NCI-H82 treated with DMSO at 0.1 percent for 48 hours (cell line): ENCODE results near the gene BANP.
"Not testable (repeated sequence)": the region's sequence is repeated elsewhere in the genome, so short reads cannot be mapped to it uniquely, and the experiment has no call there.

Experiments
- DNase-seq: peaks from one replicate; lab custom pipeline; 2025; ENCODE audit not compliant: unreplicated experiment; lab: John Stamatoyannopoulos, UW

Gene BANP

DNA sequence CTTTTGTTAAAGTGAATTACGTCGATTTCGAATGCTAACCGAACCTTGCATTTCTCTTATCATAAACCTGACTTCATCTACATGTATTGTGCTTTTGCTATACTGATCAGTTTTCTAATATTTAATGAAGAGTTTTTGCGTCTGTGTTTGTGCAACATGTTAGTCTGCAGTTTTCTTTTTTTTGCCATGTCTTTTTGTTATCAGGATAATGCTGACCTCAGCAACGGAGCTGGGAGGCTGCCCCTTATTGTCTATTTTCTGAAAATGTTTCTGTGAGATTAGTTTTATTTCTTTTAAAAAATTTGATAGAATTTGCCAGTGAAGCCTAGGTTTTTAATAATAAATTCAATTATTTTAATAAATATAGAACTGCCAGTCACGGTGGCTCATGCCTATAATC is 40.9 kb downstream of the BANP start:
- DNase-seq: not testable (repeated sequence)

DNA sequence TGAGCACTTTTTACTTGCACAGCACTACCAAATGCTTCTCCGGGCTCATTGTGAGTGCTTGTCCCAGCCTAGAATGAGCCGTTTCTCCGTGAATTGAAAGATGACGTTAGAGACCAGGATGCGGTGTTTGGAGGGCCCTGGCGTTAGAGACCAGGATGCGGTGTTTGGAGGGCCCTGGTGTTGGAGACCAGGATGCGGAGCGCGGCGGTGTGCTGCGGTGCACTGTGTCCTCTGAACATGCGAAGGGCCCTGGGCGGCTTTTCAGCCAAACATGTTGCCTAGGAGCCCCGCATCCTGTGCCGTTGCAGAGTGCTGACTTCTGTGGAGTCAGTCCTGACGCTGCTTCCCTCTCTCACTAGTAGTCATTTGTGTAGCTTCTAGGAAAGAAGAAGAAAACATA is 42.7 kb downstream of the BANP start:
- DNase-seq: no peak

DNA sequence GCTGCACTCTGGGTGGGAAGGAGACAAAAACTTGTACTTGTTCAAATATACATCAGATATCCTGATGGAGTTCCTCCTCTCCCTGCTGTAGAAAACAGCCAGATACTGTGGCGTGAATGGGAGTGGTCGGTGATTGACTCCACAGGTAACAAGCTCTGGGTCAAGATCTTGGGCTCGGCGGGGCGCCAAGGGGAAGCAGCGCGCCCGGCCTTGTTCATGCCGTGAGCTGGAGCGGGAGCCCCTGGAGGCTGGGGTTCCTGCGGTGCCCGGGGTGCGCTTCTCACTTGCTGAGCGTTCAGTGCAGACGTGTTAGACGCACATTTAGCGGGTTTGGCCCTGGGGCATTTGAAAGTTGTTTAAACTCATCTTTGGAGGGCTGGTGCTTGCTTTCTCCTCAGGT is 44.4 kb downstream of the BANP start:
- DNase-seq: no peak

DNA sequence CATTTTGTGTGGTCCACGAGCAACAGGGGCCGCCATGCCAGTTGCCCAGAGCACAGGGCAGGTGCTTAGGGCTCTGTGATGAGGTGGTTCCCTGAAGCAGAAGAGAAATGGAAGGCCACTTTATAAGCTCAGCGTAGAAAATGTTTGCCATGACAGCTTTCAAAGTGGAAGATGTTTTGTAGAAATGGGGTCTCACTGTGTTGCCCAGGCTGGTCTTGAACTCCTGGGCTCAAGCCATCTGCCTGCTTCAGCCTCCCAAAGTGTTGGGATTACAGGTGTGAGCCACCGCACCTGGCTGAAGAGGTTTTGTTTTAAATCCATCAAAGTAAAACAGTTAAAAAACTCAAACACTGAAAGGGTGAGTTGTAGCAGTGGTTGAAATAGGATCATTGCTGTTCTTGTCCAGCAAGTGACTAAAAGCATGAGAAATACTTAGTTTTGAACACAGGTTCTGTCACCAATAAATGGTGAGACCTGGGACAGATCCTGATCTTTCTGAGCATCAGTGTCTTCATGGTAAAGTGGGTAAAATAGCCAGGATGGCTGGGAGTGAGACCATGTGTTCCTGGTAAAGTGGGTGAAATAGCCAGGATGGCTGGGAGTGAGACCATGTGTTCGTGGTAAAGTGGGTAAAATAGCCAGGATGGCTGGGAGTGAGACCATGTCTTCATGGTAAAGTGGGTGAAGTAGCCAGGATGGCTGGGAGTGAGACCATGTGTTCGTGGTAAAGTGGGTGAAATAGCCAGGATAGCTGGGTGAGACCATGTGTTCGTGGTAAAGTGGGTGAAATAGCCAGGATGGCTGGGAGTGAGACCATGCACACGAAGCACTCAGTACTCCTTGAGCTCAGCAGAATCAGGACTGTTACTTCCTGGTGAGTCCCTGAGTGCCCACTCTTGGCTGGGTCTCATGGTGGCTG is 46.0 kb downstream of the BANP start:
- no peak for DNase-seq

DNA sequence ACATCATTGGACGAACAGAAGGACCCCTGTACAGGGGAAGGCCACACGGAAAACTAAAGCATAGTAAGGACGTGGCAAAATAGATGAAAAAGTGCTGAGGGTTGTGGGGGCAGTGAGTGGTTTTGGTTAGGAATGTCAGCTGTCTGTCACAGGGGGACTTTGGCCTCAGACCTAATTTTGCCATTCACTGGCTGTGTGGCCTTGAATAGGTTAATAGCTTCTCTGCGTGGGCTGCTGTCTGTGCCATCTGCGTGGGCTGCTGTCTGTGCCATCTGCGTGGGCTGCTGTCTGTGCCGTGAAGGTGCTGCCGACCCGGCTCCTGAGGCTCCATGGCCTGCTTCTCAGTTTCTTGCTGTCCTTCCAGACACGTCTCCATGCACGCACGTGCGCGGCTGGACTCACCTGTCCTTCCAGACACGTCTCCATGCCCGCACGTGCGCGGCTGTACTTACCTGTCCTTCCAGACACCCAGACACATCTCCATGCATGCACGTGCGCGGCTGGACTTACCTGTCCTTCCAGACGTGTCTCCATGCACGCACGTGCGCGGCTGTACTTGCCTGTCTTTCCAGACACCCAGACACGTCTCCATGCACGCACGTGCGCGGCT is 47.1 kb downstream of the BANP start:
- DNase-seq: not testable (repeated sequence)

GRCh38 chr16:87998992-87999391 is 47.8 kb downstream of the BANP start:
- DNase-seq: not testable (repeated sequence)

DNA sequence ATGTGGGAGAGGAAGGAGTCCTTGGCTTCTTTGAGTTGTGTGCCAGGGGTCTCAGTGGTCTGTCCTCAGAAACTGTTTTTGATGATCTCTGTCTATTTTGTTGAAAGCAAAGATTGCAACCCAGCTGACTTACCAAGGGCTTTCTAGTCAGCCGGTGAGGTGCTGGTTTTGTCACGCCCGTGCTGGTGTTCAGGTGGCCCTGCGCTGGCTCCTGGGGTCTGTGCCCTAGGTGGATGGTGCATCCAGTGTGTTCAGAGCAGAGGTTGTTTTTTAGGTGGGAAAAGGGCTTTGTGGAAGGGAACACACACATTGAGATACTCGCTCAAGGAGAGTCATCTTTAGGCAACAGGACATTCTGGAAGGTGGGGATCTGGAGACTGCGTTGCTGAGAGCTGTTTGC is 51.0 kb downstream of the BANP start:
- no peak for DNase-seq

- DNase-seq: no peak
Measured at GRCh38 chr16:88002749-88003148, 51.5 kb downstream of the BANP start.

GRCh38 chr16:88003316-88003715 is 52.1 kb downstream of the BANP start:
- no peak for DNase-seq

GRCh38 chr16:88003736-88004135 is 52.5 kb downstream of the BANP start:
- DNase-seq: no peak

DNA sequence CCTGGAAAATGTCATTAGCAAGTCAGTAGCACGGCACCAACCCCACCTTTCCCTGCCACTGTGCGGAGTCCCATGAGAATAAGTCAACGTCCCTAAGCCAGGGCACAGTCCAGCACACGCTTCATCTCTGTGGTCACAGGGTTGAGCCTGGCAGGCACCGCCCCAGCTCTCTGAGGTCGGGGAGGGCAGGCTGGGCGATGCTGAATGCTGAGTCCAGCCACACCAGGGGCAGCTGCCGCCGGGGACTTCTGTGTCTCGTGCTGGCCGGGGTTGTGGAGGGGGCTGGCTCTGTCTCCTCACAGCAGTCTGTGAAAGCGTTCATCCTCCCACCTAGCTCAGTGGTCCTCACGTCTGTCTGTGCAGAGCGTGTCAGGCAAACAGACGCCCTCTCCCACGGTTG is 53.2 kb downstream of the BANP start:
- DNase-seq: no peak

GRCh38 chr16:88005181-88005581 is 53.9 kb downstream of the BANP start:
- DNase-seq: no peak

DNA sequence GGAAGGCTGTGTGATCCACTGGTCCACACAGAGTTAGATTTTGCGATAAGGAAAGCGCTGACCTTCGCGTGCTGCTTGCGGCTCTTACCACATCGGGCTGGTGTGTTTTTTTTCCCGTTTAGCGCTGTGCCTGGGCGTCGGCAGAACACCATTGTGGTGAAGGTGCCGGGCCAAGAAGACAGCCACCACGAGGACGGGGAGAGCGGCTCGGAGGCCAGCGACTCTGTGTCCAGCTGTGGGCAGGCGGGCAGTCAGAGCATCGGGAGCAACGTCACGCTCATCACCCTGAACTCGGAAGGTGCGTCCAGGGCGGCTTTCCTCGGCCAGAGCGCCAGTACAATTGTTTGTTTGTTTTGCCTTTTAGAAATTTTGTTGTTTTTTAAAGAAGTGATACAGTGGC is 54.7 kb downstream of the BANP start:
- DNase-seq: no peak

DNA sequence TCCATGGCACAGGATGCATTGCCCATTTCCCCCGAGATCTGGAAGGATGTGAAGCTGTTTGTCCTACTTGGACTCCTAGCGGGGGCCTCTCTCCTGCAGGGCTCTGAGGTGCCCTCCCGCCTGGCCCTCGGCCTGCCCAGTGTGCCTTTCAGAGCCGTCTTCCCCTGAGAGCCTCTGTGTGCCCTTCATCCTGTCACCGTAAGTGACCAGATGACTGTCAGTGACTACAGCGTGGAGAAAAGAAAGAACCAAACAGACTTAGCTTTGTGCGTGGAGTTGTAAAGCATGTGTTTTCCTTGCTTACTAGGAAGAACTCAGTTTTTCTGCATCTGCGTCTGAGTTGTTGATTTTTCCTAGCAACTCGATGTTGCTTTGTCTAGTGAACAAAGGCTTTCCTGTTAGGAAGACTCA is 56.1 kb downstream of the BANP start:
- no peak for DNase-seq

GRCh38 chr16:88008840-88009239 is 57.6 kb downstream of the BANP start:
- no peak for DNase-seq

DNA sequence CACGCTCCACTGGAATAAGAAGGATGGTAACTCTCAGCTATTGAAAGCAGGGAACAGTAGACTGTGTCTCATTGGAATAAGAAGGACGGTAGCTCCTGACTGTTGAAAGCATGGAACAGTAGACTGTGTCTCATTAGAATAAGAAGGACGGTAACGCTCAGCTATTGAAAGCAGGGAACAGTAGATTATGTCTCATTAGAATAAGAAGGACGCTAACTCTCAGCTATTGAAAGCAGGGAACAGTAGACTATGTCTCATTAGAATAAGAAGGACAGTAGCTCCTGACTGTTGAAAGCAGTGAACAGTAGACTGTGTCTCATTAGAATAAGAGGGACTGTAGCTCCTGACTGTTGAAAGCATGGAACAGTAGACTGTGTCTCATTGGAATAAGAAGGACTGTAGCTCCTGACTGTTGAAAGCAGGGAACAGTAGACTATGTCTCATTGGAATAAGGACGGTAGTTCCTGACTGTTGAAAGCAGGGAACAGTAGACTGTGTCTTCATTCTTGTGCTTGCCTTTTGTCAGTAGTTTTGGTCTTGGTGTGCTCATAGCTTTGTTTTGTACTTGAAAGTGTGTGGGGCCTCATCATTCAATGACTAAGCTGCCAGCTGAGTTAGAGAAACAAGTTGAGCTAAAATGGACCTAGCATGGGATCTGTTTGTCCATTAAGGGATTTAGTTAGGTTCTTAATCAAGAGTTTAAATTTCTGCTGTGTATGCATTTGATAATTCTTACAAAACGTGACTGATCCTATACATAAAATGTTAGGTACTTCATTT is 58.5 kb downstream of the BANP start:
- no peak for DNase-seq

DNA sequence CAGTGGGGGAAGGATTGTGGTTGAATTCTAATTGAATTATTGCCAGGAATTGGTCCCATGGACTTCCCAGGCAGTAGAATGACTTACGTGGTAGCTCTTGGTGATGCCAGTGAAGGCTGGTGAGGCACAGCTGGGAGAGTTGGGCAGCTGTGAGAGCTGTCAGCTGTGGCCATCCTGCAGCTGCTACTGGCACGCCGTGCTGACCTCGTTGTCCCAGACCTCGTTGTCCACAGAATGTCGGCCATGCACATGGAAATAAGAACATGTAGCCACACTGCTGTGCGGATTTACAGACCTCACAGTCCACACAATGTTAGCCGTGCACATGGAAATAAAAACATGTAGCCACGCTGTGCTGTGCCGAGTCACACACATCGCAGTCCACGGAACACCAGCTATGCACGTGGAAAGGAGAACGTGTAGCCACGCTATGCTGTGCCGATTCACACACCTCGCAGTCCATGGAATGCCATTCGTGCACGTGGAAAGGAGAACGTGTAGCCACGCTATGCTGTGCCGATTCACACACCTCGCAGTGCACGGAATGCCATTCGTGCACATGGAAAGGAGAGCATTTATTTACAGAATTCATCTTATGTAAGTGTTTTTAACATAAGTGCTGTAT is 59.2 kb downstream of the BANP start:
- DNase-seq: no peak

GRCh38 chr16:88010968-88011483 is 59.8 kb downstream of the BANP start:
- DNase-seq: no peak

DNA sequence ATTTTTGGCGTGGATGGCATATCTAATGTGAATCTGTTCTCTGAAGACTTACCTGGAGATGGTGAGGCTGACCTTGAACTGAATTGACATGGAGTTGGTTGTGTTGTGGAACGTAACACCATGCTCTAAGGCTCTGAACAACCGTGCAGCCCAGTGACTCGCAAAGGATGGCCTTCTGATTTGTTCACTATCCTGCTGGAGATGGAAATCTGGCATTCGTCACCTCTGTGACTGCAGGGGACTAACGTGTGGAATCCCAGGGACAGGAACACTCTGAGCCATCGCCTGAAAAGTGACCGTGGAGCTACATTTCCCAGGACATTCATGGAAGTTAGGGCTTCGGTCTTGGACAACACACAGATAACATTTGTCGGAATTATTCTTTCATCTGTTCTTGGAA is 61.1 kb downstream of the BANP start:
- no peak for DNase-seq

GRCh38 chr16:88013091-88013609 is 61.9 kb downstream of the BANP start:
- no peak for DNase-seq

GRCh38 chr16:88013766-88014251 is 62.6 kb downstream of the BANP start:
- DNase-seq: no peak
